ENCODE results near the gene MALRD1.

- TF ChIP-seq, protein P1, sequence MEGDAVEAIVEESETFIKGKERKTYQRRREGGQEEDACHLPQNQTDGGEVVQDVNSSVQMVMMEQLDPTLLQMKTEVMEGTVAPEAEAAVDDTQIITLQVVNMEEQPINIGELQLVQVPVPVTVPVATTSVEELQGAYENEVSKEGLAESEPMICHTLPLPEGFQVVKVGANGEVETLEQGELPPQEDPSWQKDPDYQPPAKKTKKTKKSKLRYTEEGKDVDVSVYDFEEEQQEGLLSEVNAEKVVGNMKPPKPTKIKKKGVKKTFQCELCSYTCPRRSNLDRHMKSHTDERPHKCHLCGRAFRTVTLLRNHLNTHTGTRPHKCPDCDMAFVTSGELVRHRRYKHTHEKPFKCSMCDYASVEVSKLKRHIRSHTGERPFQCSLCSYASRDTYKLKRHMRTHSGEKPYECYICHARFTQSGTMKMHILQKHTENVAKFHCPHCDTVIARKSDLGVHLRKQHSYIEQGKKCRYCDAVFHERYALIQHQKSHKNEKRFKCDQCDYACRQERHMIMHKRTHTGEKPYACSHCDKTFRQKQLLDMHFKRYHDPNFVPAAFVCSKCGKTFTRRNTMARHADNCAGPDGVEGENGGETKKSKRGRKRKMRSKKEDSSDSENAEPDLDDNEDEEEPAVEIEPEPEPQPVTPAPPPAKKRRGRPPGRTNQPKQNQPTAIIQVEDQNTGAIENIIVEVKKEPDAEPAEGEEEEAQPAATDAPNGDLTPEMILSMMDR (conservative IDR thresholded peaks at IDR 0.05; ENCODE audit: low read depth, low read length): no peak
- TF ChIP-seq EZH2 (IDR thresholded peaks at IDR 0.05; ENCODE audit: borderline replicate concordance, low read depth, low read length, poor library complexity, severe bottlenecking): no peak
Measured at GRCh38 chr10:19178675-19179074, 130.1 kb downstream of the MALRD1 start.

All from A673 (cell line).